A549 treated with ZK216348 at 1 μM for 4 hours (cell line): ENCODE measurements around the gene TACSTD2. TPM values are rescaled to one million over a fixed set of nuclear protein-coding genes. Genes with fewer than 3 reads are reported as not detected.

Experiments used
- total RNA-seq: library from RNA; stranded (reverse); fragments of 200-300 nt; extraction: Qiagen RNA extraction; gene quantifications from 5 replicates; pipeline ENCODE4 v1.2.3, GENCODE V29; 2022; ENCODE audit warnings: low read depth

TACSTD2 gene
- total RNA-seq: 0.10 TPM in 1 of 5 replicates, not detected in the others

GRCh38 chr1:58576727-58577653 lies at the start of gene TACSTD2:
Gene TACSTD2, minus strand, starts transcription at chr1:58577252. Its CDS starts 96 bp downstream, at chr1:58577156.

GRCh38 chr1:58546520-58547308 lies 30.3 kb downstream of the TACSTD2 start, which contains the start of gene OMA1:
Gene OMA1, minus strand, starts transcription at chr1:58546726. Its CDS starts 7,432 bp downstream, at chr1:58539294.

Other genes with a start within 250 kb of the TACSTD2 start
- gene OMA1, start 30.5 kb downstream of the TACSTD2 start, total RNA-seq: 5.0 to 6.6 TPM (median 6.4 TPM) in 5 replicates
- gene MYSM1, start 122.8 kb upstream of the TACSTD2 start, total RNA-seq: 3.7 to 7.4 TPM (median 5.7 TPM) in 5 replicates
- 24.2 to 41.4 TPM (median 34.0 TPM) in 5 replicates for gene JUN, start 206.8 kb upstream of the TACSTD2 start, total RNA-seq